SHP77 treated with DMSO at 0.1 percent for 48 hours (cell line): Measurements from ENCODE around the gene DYNLT4.
A peak's percentile ranks its signal among the peaks of the same experiment; 100 is the strongest.
"Not testable (repeated sequence)": the region's sequence is repeated elsewhere in the genome, so short reads cannot be mapped to it uniquely, and the experiment has no call there.

Source experiments
- DNase-seq: peaks from one replicate; lab custom pipeline; 2025; lab: John Stamatoyannopoulos, UW

The DYNLT4 gene

GRCh38 chr1:44808938-44809917 is 2.1 kb upstream of the DYNLT4 start:
- DNase-seq: no peak

GRCh38 chr1:44808063-44808937 is 1.1 kb upstream of the DYNLT4 start, which contains the start of gene BTBD19:
TSS of gene BTBD19 (plus strand) at chr1:44808523. CDS start at chr1:44808821, 298 bp downstream.
- DNase-seq: no peak

- DNase-seq: peak; percentile 68
These were observed 362 bp upstream of the DYNLT4 start for GRCh38 chr1:44807364-44808062.

- DNase-seq: no peak
These were observed 987 bp downstream of the DYNLT4 start for GRCh38 chr1:44806025-44806703.

DNA sequence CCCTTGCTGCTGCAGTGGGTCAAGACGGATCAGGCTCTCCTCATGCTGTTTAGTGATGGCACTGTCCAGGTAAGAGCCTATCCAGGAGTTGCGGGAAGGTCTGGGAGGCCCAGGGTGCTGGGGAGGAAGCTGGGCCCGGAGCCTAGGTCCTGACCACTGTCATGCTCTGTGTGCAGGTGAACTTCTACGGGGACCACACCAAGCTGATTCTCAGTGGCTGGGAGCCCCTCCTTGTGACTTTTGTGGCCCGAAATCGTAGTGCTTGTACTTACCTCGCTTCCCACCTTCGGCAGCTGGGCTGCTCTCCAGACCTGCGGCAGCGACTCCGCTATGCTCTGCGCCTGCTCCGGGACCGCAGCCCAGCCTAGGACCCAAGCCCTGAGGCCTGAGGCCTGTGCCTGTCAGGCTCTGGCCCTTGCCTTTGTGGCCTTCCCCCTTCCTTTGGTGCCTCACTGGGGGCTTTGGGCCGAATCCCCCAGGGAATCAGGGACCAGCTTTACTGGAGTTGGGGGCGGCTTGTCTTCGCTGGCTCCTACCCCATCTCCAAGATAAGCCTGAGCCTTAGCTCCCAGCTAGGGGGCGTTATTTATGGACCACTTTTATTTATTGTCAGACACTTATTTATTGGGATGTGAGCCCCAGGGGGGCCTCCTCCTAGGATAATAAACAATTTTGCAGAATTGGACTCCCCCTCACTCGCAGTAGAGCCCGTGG is 1.7 kb downstream of the DYNLT4 start:
- DNase-seq: no peak

- no peak for DNase-seq
These were observed 3.6 kb downstream of the DYNLT4 start for GRCh38 chr1:44803312-44804095.

- no peak for DNase-seq
These were observed 4.2 kb downstream of the DYNLT4 start for GRCh38 chr1:44803062-44803311.

DNA sequence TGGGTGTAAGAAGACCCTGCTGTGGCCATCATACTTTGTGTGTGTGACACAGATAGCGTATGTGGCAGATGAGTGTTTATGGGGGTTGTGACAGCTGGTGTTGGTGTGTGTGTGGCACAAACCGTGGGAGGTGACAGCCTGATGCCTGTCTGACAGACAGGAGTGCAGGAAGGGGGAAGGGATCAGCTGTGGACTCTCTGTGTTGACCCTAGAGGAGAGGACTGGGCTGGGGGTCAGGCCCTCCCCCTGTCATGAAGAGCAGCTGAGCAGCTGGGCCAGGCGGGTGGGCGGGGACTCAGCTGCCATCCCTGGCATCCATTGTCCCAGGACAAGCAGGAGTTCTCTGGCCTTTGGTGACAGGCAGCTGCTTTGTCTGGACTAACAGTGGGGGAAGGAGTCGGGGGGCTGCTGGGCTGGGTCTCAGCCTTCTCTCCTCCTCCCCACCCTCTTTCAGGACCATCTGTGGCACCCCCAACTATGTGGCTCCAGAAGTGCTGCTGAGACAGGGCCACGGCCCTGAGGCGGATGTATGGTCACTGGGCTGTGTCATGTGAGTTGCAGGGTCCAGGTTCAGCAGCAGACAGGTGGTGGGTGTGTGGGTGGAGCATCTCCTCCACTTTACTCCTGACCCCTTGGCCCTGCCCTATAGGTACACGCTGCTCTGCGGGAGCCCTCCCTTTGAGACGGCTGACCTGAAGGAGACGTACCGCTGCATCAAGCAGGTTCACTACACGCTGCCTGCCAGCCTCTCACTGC is 4.7 kb downstream of the DYNLT4 start:
- DNase-seq: no peak

DNA sequence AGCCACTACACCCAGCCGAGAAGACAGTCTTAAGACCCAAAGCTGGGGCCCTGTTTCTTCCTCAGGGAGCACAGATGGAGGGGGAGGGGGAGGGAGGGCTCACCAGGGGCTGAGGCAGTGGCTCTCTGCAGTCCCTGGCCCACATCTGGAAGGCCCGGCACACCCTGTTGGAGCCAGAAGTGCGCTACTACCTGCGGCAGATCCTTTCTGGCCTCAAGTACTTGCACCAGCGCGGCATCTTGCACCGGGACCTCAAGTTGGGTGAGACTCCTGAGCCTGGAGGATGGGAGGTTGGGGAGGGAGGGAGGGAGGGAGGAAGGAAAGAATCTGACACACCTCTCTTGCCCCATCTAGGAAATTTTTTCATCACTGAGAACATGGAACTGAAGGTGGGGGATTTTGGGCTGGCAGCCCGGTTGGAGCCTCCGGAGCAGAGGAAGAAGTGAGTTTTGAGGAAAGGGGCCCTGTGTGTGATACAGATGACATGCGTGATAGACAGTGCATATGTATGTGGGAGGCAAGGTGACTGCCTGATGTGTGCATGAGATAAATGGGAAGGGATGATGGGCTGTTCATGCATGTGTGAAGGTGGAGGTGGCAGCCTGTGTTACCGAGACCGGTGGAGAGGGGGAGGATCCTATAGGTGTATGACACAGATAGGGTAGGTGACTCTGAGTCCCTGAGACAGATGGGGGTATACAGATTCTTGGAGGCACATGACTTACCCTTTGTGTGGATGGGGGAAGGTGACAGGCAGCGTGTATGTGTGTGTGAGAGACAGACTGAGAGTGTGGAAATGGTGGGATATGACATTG is 5.5 kb downstream of the DYNLT4 start:
- DNase-seq: no peak

DNA sequence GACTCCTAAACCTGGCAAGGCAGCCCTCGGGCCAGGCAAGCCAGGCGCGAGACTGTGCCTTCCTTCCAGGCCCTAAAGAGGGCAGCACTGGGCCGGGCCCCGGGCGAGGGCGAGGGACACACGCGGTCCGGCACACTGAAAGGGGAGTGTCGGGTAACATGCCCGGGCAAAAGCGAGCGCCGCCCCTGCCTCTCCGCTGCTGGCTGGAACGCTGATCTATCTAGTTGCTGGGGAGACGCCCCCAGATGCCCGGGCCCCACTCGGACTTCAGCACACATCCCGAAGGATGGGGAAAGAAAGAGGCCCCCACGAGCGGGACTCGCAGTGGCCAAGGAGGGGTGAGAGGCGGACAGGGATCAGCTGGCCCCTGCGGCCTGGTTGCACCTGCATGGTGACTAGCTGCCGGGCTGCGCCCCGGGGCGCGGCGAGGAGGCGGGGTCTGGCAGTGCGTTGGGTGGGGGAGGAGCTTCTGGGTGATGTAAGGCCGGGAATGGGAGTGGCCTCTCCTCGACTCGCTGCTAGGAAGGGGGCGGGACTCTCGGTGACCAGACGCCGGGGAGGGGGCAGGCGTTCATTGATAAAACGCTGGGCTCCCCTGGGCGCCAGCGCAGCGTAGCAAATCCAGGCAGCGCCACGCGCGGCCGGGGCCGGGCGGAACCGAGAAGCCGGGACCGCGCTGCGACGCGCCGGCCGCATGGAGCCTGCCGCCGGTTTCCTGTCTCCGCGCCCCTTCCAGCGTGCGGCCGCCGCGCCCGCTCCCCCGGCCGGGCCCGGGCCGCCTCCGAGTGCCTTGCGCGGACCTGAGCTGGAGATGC is 7.2 kb downstream of the DYNLT4 start, which contains the start of gene PLK3:
Gene PLK3 (plus strand): TSS at position 608 of the 815 bp plus-strand sequence. CDS start 87 bp downstream, at position 695.
- DNase-seq: peak; percentile 87

DNA sequence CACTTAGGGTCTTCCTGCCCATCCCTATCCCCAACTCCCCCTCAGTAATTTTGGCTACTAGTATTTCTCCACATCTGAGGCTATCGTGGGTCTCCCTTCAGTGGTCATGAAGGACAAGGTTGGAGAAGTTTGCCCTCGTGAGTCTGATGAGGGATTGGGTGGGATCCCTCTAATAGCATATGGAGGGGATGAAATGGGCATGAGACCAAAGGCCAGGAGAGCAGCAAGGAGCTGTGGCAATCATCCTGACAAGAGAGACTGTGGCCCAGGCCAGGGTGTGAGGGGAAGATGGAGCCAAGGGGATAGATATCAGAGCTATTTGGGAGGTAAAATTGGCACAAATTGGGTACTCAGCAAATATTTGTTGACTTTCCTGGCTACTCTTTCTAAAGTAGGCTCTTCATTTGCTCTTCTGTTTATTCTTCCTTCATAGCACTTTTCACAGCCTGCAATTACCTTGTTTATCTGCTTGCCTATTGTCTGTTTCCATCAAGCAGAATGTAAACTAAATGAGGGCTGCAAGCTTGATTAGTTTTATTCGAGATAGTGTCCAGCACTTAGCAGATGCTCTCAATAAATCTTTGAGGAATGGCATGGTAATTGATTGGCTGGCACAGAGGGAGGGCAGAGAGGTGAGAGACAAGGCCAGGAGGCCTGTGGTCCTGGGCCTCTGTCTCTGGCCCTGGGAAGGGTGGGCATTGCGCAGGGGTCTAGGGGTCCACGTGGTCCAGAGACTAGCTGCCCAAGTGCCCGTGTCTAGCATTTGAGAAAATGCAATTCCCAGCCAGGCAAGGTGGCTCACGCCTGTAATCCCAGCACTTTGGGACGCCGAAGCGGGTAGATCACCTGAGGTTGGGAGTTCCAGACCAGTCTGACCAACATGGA is 8.4 kb downstream of the DYNLT4 start:
- DNase-seq: no peak

GRCh38 chr1:44797886-44798285 is 9.3 kb downstream of the DYNLT4 start:
- not testable (repeated sequence) for DNase-seq

- no peak for DNase-seq
These were observed 14.2 kb downstream of the DYNLT4 start for GRCh38 chr1:44792736-44793502.

- DNase-seq: no peak
These were observed 16.0 kb downstream of the DYNLT4 start for GRCh38 chr1:44790968-44791801.
